Activated B cell treated with CpG ODN at 0.5 μM for 24 hours (primary cell): Measurements from ENCODE around the gene PCGF3. TPM values are rescaled to one million over a fixed set of nuclear protein-coding genes. Genes with fewer than 3 reads are reported as not detected.

Experiments
- ATAC-seq: fragments of 200-7000 bp; cut with Tn5 transposase; one replicate; pipeline ENCODE4 v1.10.0; 2021; ENCODE audit warnings: low read depth, mild to moderate bottlenecking, moderate library complexity
- CTCF ChIA-PET: fragments of 350-600 bp; sonication (Branson Sonifier 250); formaldehyde crosslinking; loops from one replicate; lab custom pipeline; 2021; ENCODE audit warnings: antibody characterized with exemption; lab: Charles Lee
- POLR2A ChIA-PET: fragments of 350-600 bp; sonication (Branson Sonifier 250); formaldehyde crosslinking; loops from one replicate; lab custom pipeline; 2021; ENCODE audit warnings: antibody characterized with exemption; lab: Charles Lee
- DNase-seq: peaks from one replicate; pipeline ENCODE4 v3.0.0; 2022
- H3K27ac Mint-ChIP-seq: one replicate; pipeline ENCODE4 v1.8.0; 2020; ENCODE audit warnings: mixed read lengths
- H3K27me3 Mint-ChIP-seq: one replicate; pipeline ENCODE4 v1.8.0; 2021; ENCODE audit warnings: mixed read lengths
- H3K36me3 Mint-ChIP-seq: one replicate; pipeline ENCODE4 v1.8.0; 2021; ENCODE audit warnings: low read depth, mixed read lengths
- H3K4me1 Mint-ChIP-seq: one replicate; pipeline ENCODE4 v1.8.0; 2021; ENCODE audit warnings: mixed read lengths
- H3K4me3 Mint-ChIP-seq: one replicate; pipeline ENCODE4 v1.8.0; 2020; ENCODE audit warnings: mild to moderate bottlenecking, mixed read lengths
- H3K9me3 Mint-ChIP-seq: one replicate; pipeline ENCODE4 v1.8.0; 2020; ENCODE audit warnings: mixed read lengths
- CTCF ChIP-seq: fragments of 200-600 bp; IDR thresholded peaks from one replicate; pipeline ENCODE4 v1.8.0; 2022; ENCODE audit warnings: antibody characterized with exemption, mild to moderate bottlenecking
- intact Hi-C: fragments of 100-400 bp; cut with micrococcal nuclease; formaldehyde crosslinking; loops from one replicate; pipeline ENCODE4 v1.15.1; 2024
- total RNA-seq: library from RNA; stranded (reverse); gene quantifications from 2 replicates; pipeline ENCODE4 v1.2.3, GENCODE V29; 2022

PCGF3 gene
- total RNA-seq, 1 donor from 2014 or later = 59.2 TPM

GRCh38 chr4:658681-659667 is 46.7 kb upstream of the PCGF3 start:
- DNase-seq = no peak
- peaks cover 5% of the 10 kb centered on the region for H3K4me1 Mint-ChIP-seq
- POLR2A ChIA-PET = no interaction called here
- intact Hi-C loops = no loop called here
- no peak overlapping the region for H3K27ac Mint-ChIP-seq
- no peak for TF ChIP-seq CTCF
- H3K9me3 Mint-ChIP-seq = no peaks in the 10 kb centered on the region
- CTCF ChIA-PET = no interaction called here
- ATAC-seq = no peak
- no peak overlapping the region for H3K4me3 Mint-ChIP-seq
- H3K27me3 Mint-ChIP-seq = no peaks in the 10 kb centered on the region
- peaks cover 13% of the 10 kb centered on the region for H3K36me3 Mint-ChIP-seq

GRCh38 chr4:659851-660250 is 45.8 kb upstream of the PCGF3 start:
- POLR2A ChIA-PET = no interaction called here

GRCh38 chr4:660401-660800 is 45.2 kb upstream of the PCGF3 start:
- Mint-ChIP-seq H3K4me3 (no peak overlapping the region), H3K27me3 (no peaks in the 10 kb centered on the region), H3K4me1 (peaks cover 13% of the 10 kb centered on the region), H3K27ac (no peak overlapping the region), H3K36me3 (peaks cover 13% of the 10 kb centered on the region), H3K9me3 (no peaks in the 10 kb centered on the region)
- no peak for TF ChIP-seq CTCF
- CTCF ChIA-PET = no interaction called here
- POLR2A ChIA-PET = no interaction called here
- DNase-seq = no peak
- no peak for ATAC-seq
- intact Hi-C loops = loop anchor here (5.0 kb wide), 1 partner anchor 163 kb away; the partner anchor contains the start of genes PIGG and ZNF721

More at GRCh38 chr4:659851-660250, 45.8 kb upstream of the PCGF3 start:
- no peak overlapping the region for H3K27ac Mint-ChIP-seq
- H3K27me3 Mint-ChIP-seq = no peaks in the 10 kb centered on the region
- ATAC-seq (no peak), DNase-seq (no peak)
- H3K4me1 Mint-ChIP-seq = peaks cover 10% of the 10 kb centered on the region
- no peaks in the 10 kb centered on the region for H3K9me3 Mint-ChIP-seq
- CTCF ChIA-PET = no interaction called here
- intact Hi-C loops = loop anchor here (5.0 kb wide), 1 partner anchor 163 kb away; the partner anchor contains the start of genes PIGG and ZNF721
- no peak overlapping the region for H3K4me3 Mint-ChIP-seq
- no peak for TF ChIP-seq CTCF
- H3K36me3 Mint-ChIP-seq = peaks cover 13% of the 10 kb centered on the region

- intact Hi-C loops = loop anchor here (5.0 kb wide), 1 partner anchor 164 kb away; the partner anchor contains the start of genes PIGG and ZNF721
- Mint-ChIP-seq H3K9me3 (no peaks in the 10 kb centered on the region), H3K27ac (no peak overlapping the region), H3K4me1 (peaks cover 14% of the 10 kb centered on the region), H3K36me3 (peaks cover 13% of the 10 kb centered on the region), H3K27me3 (no peaks in the 10 kb centered on the region), H3K4me3 (no peak overlapping the region)
- no peak for DNase-seq
- no peak for TF ChIP-seq CTCF
- ATAC-seq = no peak
- ChIA-PET POLR2A (interaction anchor here (0.7 kb wide), 1 partner anchor 14 kb away, joined by 3 read pairs; no protein-coding TSS in a partner anchor), CTCF (no interaction called here)
Measured at GRCh38 chr4:661231-661630, 44.4 kb upstream of the PCGF3 start.
